Common myeloid progenitor, CD34-positive (primary cell): Measurements from ENCODE around the gene KLHL2.

Experiments
- CTCF ChIA-PET: fragments of 350-600 bp; sonication (Branson Sonifier 250); formaldehyde crosslinking; loops from one replicate; lab custom pipeline; 2021; ENCODE audit warnings: antibody characterized with exemption; lab: Charles Lee
- POLR2A ChIA-PET: fragments of 350-600 bp; sonication (Branson Sonifier 250); formaldehyde crosslinking; loops from one replicate; lab custom pipeline; 2021; ENCODE audit warnings: antibody characterized with exemption; lab: Charles Lee
- DNase-seq, 3 donors: peaks; one replicate each; pipeline versions ENCODE4 v3.0.0 to v3.0.0-alpha.2; 2013
- H3K27ac ChIP-seq, 2 experiments: 1 replicate in 1 of 2; 2 replicates in 1 of 2; pipeline ENCODE4 v1.7.0; 2013; ENCODE audit warnings: inconsistent platforms in 2 of 2, low read length in 2 of 2, mild to moderate bottlenecking in 2 of 2, low read depth in 1 of 2, moderate library complexity in 1 of 2; ENCODE audit not compliant: severe bottlenecking in 2 of 2, insufficient read depth in 1 of 2, poor library complexity in 1 of 2
- H3K27me3 ChIP-seq, 5 experiments: replicated peaks in 2 of 5; 1 replicate in 3 of 5; 2 replicates in 2 of 5; pipeline versions ENCODE4 v1.6.1 to v1.7.0; 2013; ENCODE audit warnings: low read length in 4 of 5, mild to moderate bottlenecking in 2 of 5, moderate library complexity in 2 of 5, inconsistent platforms in 1 of 5; ENCODE audit not compliant: insufficient read depth in 5 of 5, control insufficient read depth in 4 of 5
- H3K36me3 ChIP-seq, 4 experiments: 1 replicate in 2 of 4; 2 replicates in 2 of 4; pipeline versions ENCODE4 v1.6.1 to v1.7.0; 2013; ENCODE audit warnings: low read length in 3 of 4, control low read depth in 1 of 4, mild to moderate bottlenecking in 1 of 4; ENCODE audit not compliant: control insufficient read depth in 4 of 4, insufficient read depth in 4 of 4
- H3K4me1 ChIP-seq, 4 experiments: 1 replicate in 3 of 4; 2 replicates in 1 of 4; pipeline versions ENCODE4 v1.6.1 to v1.7.1; 2013; ENCODE audit warnings: low read length in 3 of 4, mild to moderate bottlenecking in 3 of 4, control low read depth in 1 of 4, inconsistent platforms in 1 of 4, moderate library complexity in 1 of 4; ENCODE audit not compliant: control insufficient read depth in 4 of 4, insufficient read depth in 4 of 4; ENCODE audit errors: control extremely low read depth in 1 of 4
- H3K4me3 ChIP-seq, 7 experiments: 1 replicate in 4 of 7; 2 replicates in 3 of 7; pipeline versions ENCODE4 v1.5.1 to v1.7.0; 2013; ENCODE audit warnings: mild to moderate bottlenecking in 7 of 7, low read length in 6 of 7, moderate library complexity in 6 of 7, inconsistent platforms in 2 of 7, low read depth in 2 of 7, control low read depth in 1 of 7; ENCODE audit not compliant: insufficient read depth in 4 of 7, control insufficient read depth in 1 of 7; ENCODE audit errors: extremely low read depth in 1 of 7
- H3K9me3 ChIP-seq, 5 experiments: 1 replicate in 4 of 5; 2 replicates in 1 of 5; pipeline versions ENCODE4 v1.6.1 to v1.7.1; 2013; ENCODE audit warnings: low read length in 4 of 5, mild to moderate bottlenecking in 2 of 5, inconsistent platforms in 1 of 5, low read depth in 1 of 5, moderate library complexity in 1 of 5; ENCODE audit not compliant: control insufficient read depth in 4 of 5, insufficient read depth in 2 of 5; ENCODE audit errors: control extremely low read depth in 1 of 5
- WGBS: methylation state at CpG from one replicate; pipeline ENCODE4 v1.1.5; 2013; ENCODE audit not compliant: insufficient coverage; 5-methylcytosine and 5-hydroxymethylcytosine counted together

Gene KLHL2

GRCh38 chr4:165288226-165288625 is 80.9 kb downstream of the KLHL2 start:
- ChIA-PET POLR2A (no interaction called here), CTCF (no interaction called here)
- no peak for DNase-seq
- Histone ChIP-seq H3K4me3 (no peak overlapping the region), H3K27me3 (no peaks in the 10 kb centered on the region), H3K4me1 (peaks cover 0 to 10% (median 0%) of the 10 kb centered on the region in 4 experiments), H3K9me3 (peaks cover 0 to 3% (median 0%) of the 10 kb centered on the region in 5 experiments), H3K36me3 (peaks cover 0 to 2% (median 0%) of the 10 kb centered on the region in 4 experiments), H3K27ac (no peak overlapping the region)
- WGBS: no CpG with 5 or more reads among the region's 3 CpGs

GRCh38 chr4:165288639-165289422 is 81.5 kb downstream of the KLHL2 start:
- Histone ChIP-seq H3K4me1 (peaks cover 0 to 10% (median 0%) of the 10 kb centered on the region in 4 experiments), H3K9me3 (peaks cover 0 to 3% (median 0%) of the 10 kb centered on the region in 5 experiments), H3K27me3 (no peaks in the 10 kb centered on the region), H3K4me3 (no peak overlapping the region), H3K36me3 (peaks cover 0 to 2% (median 0%) of the 10 kb centered on the region in 4 experiments), H3K27ac (no peak overlapping the region)
- CTCF ChIA-PET: interaction anchor here (1.1 kb wide), 1 partner anchor 21 kb away, joined by 3 read pairs; no protein-coding TSS in a partner anchor
- POLR2A ChIA-PET: no interaction called here
- DNase-seq: no peak

DNA sequence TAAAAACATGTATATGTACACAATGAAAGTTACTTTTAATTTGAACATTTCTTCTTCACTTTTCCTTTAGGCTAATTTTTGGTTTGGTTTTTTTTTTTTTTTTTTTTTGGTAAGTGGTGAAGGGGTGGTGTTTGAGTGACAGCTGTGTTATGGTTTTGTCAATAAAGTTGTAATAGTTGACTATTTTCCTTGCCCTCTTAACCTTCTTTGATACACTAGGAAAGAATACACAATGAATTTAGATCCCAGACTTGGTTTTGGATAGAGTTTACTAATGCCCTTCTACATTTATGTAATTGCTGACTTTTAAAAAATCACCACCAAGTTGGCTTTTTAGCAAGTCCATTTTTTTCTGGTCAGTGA is 82.0 kb downstream of the KLHL2 start:
- H3K4me1 ChIP-seq: peaks cover 0 to 10% (median 0%) of the 10 kb centered on the region in 4 experiments
- H3K9me3 ChIP-seq: no peaks in the 10 kb centered on the region
- CTCF ChIA-PET: interaction anchor here (1.1 kb wide), 1 partner anchor 21 kb away, joined by 3 read pairs; no protein-coding TSS in a partner anchor
- no peak overlapping the region for H3K4me3 ChIP-seq
- POLR2A ChIA-PET: interaction anchor here (0.7 kb wide), 1 partner anchor 61 kb away, joined by 3 read pairs; no protein-coding TSS in a partner anchor
- no peaks in the 10 kb centered on the region for H3K27me3 ChIP-seq
- no peak for DNase-seq
- H3K36me3 ChIP-seq: peaks cover 0 to 2% (median under 1%) of the 10 kb centered on the region in 4 experiments
- H3K27ac ChIP-seq: no peak overlapping the region

DNA sequence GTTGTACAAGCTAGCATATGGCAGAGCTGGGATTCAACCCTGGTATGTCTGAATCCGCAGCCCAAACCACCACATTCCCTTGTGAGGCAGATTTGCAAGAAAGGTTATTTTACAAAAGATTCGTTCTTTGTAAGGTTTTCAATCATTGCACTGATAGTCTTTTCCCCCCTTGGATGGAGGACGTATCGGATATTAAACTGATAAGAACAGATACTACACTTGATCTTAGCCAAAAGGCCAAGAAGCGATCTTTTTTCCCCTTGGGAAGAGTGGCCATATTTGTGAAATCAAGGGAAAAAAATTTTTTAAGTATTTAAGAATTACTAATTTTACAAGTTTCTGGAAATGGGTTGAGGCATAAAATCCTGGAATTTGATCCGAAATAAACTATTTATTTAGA is 85.7 kb downstream of the KLHL2 start:
- no peaks in the 10 kb centered on the region for H3K9me3 ChIP-seq
- H3K36me3 ChIP-seq: peaks cover 2 to 20% (median 8%) of the 10 kb centered on the region in 4 experiments
- 96% methylated on average over 5 of the region's 6 CpGs for WGBS
- H3K4me3 ChIP-seq: no peak overlapping the region
- POLR2A ChIA-PET: no interaction called here
- H3K27me3 ChIP-seq: no peaks in the 10 kb centered on the region
- peak in 1 of 3 donors; percentile 3 for DNase-seq
- H3K27ac ChIP-seq: no peak overlapping the region
- peaks cover 0 to 15% (median 2%) of the 10 kb centered on the region in 4 experiments for H3K4me1 ChIP-seq
- CTCF ChIA-PET: no interaction called here

GRCh38 chr4:165293927-165294649 is 86.7 kb downstream of the KLHL2 start:
- Histone ChIP-seq H3K4me1 (peaks cover 0 to 7% (median 2%) of the 10 kb centered on the region in 4 experiments), H3K27ac (no peak overlapping the region), H3K9me3 (no peaks in the 10 kb centered on the region), H3K4me3 (no peak overlapping the region), H3K27me3 (no peaks in the 10 kb centered on the region), H3K36me3 (peaks cover 2 to 22% (median 9%) of the 10 kb centered on the region in 4 experiments)
- DNase-seq: no peak
- WGBS: no CpG with 5 or more reads among the region's 2 CpGs
- ChIA-PET POLR2A (no interaction called here), CTCF (no interaction called here)

DNA sequence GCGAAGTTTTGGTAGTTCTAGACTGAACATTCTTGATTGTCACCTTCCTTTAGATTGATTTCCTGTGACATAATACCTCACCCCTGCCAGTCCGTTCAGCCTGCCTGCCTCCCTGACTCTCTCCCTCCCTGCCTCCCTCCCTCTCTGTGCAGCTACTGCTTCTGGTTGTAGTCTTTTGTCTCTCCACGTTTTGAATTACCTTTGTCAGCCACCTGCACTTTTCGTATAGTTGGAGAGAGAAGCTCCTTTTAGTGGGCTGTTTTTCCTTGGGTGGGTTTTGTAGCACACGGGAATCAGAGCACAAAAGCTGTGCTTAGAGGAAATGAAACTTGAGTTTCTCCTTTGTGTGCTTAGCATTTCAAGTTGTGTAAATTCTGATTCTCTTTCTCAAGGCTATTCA is 87.5 kb downstream of the KLHL2 start:
- POLR2A ChIA-PET: no interaction called here
- Histone ChIP-seq H3K9me3 (no peaks in the 10 kb centered on the region), H3K36me3 (peaks cover 5 to 22% (median 12%) of the 10 kb centered on the region in 4 experiments), H3K4me1 (peaks cover 0 to 6% (median 2%) of the 10 kb centered on the region in 4 experiments), H3K27me3 (no peaks in the 10 kb centered on the region), H3K4me3 (no peak overlapping the region), H3K27ac (no peak overlapping the region)
- DNase-seq: no peak
- CTCF ChIA-PET: no interaction called here
- 48% methylated on average over 5 of the region's 5 CpGs for WGBS

- Histone ChIP-seq H3K36me3 (peaks cover 5 to 24% (median 12%) of the 10 kb centered on the region in 4 experiments), H3K9me3 (no peaks in the 10 kb centered on the region), H3K4me1 (peaks cover 0 to 12% (median 7%) of the 10 kb centered on the region in 4 experiments), H3K4me3 (no peak overlapping the region), H3K27me3 (no peaks in the 10 kb centered on the region), H3K27ac (no peak overlapping the region)
- WGBS: 100% methylated on average over 5 of the region's 8 CpGs
- no peak for DNase-seq
- CTCF ChIA-PET: interaction anchor here (1.1 to 1.5 kb wide), 2 partner anchors 45 to 113 kb away, joined by 3 read pairs; no protein-coding TSS in a partner anchor
- POLR2A ChIA-PET: no interaction called here
Observed at GRCh38 chr4:165297626-165298025, 90.3 kb downstream of the KLHL2 start.
